ENCODE measurements around the gene CDHR5.

GRCh38 chr11:592918-593317 lies 31.8 kb downstream of the CDHR5 start:
- TF ChIP-seq ZNF274 (IDR thresholded peaks at IDR 0.05; ENCODE audit: low read depth, low read length) (no peak), YY1 (IDR thresholded peaks at IDR 0.05; ENCODE audit: insufficient read depth, insufficient read length) (no peak)
